Stimulated activated CD4-positive, alpha-beta T cell treated with anti-CD3 and anti-CD28 coated beads, Interleukin-4, amount 100 ng/mL, for 24 hours (primary cell): ENCODE data around the gene MXRA8.
A peak's percentile ranks its signal among the peaks of the same experiment; 100 is the strongest.
"Not testable (repeated sequence)": the region's sequence is repeated elsewhere in the genome, so short reads cannot be mapped to it uniquely, and the experiment has no call there.

Experiments used
- DNase-seq: peaks from one replicate; pipeline ENCODE4 v3.0.0-alpha.2; 2020

The MXRA8 gene, protein sequence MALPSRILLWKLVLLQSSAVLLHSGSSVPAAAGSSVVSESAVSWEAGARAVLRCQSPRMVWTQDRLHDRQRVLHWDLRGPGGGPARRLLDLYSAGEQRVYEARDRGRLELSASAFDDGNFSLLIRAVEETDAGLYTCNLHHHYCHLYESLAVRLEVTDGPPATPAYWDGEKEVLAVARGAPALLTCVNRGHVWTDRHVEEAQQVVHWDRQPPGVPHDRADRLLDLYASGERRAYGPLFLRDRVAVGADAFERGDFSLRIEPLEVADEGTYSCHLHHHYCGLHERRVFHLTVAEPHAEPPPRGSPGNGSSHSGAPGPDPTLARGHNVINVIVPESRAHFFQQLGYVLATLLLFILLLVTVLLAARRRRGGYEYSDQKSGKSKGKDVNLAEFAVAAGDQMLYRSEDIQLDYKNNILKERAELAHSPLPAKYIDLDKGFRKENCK

DNA sequence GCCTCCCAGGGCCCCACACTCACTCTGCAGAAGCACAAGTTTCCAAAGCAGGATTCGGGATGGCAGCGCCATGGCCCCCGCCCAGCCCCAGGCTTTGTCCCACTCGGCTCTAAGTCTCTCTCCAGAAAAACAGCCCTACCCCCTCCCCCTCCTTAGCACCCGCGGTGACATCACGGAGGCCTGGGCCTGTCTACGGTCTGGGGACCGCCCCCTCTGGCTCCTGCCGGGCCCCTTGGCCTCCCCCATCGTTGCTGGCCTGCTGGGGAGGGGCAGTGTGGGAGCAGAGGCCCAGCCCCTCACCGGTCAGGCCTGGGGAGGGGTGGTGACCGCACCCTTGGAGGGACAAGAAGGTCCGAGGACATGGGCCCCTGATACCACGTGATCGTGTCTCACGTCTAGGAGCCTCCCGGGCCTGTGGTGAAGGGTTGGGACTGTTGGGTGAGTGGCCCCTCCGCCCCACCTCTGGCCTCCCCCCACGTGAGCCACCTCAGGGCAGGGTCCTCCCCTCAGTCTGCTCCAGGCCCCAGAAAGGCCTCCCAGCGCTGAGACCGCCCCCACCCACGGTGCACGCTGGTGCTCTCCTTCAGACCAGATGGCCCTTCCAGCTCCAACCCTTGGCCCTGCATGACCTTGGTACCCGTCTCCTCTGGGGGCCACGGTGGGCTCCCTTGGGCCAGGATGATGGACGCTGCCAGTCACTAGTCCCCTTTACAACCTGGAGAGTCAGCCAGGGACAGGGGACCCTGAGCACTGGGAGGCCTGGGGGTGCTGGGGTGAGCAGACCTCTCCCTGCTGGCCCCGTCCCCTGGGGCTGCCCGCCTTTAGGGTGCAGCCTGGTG, at the start of gene MXRA8:
Gene MXRA8 (minus strand): TSS at position 123 of the 839 bp plus-strand sequence. CDS start 51 bp downstream, at position 72.
- DNase-seq, result no peak

GRCh38 chr1:1407636-1408318, 49.4 kb upstream of the MXRA8 start:
- DNase-seq, result peak; percentile 32

- DNase-seq, result peak; percentile 97
These were observed 48.7 kb upstream of the MXRA8 start, which contains the start of gene MRPL20 for GRCh38 chr1:1406821-1407635. Gene MRPL20, minus strand, starts transcription at chr1:1407293. Its CDS starts 76 bp downstream, at chr1:1407217.

- DNase-seq, result no peak
These were observed 47.9 kb upstream of the MXRA8 start for GRCh38 chr1:1406101-1406820.

DNA sequence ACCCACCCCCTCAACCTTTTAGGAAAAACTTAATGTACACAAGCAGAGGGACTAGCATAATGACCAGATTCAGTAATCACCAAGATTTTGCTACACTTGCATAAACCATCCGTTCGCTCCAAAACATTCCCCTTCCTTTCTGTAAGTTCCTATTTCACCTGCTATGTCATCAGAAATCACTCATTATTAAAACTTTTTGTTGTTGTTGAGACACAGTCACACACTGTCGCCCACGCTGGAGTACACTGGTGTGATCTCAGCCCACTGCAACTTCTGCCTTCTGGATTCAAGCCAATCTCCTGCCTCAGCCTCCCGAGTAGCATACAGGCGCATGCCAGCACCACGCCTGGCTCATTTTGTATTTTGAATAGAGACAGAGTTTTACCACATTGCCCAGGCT, 45.3 kb upstream of the MXRA8 start:
- no peak for DNase-seq

DNA sequence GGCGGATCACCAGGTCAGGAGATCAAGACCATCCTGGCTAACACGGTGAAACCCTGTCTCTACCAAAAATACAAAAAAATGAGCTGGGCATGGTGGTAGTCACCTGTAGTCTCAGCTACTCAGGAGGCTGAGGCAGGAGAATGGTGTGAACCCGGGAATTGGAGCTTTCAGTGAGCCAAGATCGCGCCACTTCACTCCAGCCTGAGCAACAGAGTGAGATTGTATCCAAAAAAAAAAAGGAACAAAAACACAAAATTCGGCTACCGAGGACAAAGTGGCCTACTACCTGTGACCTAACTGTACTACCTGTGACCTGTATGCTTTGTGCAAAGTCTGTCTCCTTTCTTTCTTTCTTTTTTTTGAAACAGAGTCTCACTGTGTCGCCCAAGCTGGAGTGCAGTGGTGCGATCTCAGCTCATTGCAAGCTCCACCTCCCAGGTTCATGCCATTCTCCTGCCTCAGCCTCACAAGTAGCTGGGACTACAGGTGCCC, 44.6 kb upstream of the MXRA8 start:
- not testable (repeated sequence) for DNase-seq

DNA sequence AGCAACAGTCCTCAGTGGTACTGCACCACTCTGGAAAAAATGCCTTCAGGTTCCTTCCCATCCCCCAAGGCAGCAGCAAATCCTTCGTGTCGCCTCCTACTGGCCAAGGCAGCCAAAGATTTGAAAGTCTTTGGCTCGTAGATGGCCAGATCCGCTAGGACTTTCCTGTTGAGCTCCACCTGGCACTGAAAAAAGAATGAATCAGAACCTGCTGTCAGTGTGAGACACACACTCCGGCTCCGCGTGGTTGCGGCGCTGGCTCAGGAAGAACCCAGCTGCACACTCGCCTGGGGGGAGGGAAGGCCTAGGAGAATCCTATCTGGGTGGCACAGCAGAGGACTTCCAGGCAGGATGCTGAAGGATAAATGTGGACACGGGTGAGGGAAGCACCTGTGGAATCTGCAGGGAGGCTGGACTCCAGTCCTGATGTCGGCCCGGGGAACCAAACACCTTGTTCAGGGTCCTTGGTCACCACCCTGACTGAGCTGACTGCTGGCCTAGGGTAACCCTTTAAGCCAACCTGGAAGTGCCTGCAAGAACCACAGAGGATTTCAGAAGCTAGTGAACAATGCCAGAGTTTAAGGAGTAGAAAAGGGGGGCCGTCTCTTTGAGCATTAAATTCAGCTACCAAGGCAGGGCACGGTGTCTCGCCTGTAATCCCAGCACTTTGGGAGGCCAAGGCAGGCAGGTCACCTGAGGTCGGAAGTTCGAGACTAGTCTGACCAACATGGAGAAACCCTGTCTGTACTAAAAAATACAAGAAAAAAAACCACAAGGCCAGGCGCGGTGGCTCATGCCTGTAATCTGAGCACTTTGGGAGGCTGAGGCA, 43.9 kb upstream of the MXRA8 start:
- DNase-seq, result peak; percentile 57

DNA sequence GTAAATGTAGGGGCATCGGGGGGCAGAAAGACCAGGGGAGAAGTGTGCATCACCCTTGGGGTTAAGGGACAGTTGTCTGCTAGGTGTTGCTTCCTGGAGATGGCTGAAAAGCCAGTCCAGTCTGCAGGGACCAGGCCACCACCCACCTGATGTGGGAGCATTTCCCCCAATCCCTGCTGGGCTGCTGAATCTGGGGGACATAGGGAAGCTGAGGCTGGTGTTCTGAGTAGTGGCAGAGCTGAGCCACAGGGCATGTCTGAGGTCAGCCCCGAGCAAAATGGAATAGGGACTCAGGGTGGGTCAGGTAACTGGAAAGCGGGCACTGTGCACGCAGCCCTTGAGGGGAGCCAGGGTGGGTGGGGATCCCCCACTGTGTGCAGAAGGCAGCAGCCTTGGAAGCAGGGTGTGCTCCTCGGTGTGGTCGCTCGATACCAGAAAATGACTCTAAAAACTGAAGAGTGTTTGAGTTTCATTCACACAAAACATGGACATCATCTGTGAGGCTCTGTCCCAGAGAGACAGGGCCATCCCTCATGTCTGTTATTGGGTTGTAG, 43.2 kb upstream of the MXRA8 start:
- no peak for DNase-seq

DNA sequence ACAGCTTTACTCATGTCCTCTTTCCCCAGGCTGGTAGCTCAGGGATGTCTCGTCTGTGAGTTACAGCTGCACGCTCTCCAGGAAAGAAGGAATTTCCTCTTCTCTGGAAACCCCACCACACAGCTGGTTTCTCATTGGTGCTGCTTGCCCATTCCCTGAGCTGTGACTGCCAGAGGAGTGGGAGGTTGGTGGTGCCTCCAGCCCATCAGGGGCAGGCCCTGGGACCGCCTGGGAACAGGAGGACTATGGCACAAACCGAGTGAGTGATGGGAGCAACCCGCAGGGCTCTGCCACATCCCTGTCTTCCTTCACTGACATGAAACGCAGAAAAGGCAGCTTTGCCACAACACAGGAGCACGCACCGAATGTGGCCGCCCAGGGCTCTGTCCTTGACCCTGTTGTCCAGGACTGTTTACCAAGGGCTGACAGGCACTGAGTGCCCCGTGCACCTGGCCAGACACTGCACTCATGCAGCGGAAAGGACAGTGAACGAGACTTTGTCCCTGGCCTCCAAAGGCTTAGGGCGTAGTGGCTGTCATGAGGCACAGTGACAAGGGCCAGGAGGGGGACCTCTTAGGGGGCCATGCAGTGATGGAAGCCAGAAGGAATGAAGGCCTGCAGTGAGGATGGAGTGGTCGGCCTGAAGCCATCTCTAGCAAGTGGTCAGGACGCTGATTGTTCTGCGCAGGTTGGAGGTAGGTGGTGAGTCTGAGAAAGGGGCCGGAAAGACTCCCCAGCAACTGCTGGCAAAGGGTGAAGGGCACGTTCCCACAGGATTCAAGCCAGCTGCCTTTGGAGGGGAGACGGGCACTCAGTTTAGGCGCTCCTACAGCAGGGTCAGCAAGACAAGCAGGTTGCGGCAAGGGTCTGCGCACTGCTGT, 42.5 kb upstream of the MXRA8 start:
- no peak for DNase-seq

- no peak for DNase-seq
These were observed 41.7 kb upstream of the MXRA8 start for GRCh38 chr1:1399872-1400575.

DNA sequence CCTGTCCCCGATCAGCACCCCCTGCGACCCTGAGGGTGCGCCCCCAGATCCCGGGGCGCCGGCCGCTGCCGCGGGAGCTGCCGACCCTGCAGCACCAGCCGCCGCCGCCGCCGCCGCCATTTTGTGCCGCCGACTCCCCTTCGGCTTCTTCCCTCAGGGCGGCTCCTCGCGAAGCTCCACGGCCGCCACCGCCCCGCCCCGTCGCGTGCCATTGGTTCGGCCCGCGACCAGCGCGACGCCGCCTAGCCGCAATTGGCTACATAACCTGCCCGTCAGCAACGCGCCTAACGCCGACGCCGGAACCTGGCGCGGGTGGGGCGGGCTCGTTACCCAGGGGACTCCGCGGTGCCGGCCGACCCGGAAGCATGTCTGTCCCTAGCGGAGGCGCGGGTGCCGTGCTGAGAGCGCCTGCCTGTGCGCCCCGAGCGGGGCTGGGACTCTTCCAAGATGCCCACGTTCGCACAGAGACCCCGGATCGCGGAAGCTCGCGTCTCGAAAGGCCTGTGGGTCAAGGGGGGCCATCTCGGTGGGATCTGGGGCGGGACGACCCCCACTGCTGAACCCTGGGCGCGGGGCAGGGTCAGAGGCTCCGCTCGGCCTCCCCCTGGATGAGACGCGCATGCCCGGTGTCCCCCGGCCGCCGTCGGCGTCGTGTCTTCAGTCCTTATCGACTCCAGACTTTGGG, 41.0 kb upstream of the MXRA8 start, which contains the start of gene CCNL2:
Gene CCNL2 (minus strand): TSS at position 149 of the 685 bp plus-strand sequence. CDS start 29 bp downstream, at position 120.
- DNase-seq, result peak; percentile 99

DNA sequence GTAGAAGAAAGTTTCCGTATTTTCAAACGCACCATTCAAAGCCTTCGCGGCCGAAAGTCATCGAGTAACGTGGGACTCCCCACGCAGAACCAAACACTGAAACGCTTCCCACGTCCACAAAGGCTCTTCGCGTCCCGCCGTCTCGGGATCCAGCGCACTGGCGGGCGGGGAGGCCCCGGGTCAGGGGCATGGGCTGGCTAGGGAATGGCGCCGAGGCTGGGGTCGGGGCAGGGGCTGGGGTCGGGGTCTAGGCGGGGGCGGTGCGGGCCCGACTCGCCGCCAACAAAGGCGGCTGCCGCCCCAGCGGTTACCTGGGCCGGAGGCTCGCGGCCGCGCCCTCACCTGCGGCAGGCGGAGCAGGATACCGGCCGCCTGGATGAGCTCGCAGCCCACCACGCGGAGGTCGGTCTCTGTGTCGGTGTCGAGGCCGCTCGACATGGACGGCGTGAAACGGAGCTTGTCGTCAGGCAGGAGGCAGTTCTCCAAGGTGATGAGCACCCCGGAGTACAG, 40.4 kb upstream of the MXRA8 start:
- DNase-seq, result peak; percentile 31

- DNase-seq, result no peak
These were observed 39.6 kb upstream of the MXRA8 start for GRCh38 chr1:1397839-1398523.

GRCh38 chr1:1395166-1395565, 36.8 kb upstream of the MXRA8 start:
- DNase-seq, result no peak

GRCh38 chr1:1394116-1394515, 35.8 kb upstream of the MXRA8 start:
- DNase-seq, result no peak

DNA sequence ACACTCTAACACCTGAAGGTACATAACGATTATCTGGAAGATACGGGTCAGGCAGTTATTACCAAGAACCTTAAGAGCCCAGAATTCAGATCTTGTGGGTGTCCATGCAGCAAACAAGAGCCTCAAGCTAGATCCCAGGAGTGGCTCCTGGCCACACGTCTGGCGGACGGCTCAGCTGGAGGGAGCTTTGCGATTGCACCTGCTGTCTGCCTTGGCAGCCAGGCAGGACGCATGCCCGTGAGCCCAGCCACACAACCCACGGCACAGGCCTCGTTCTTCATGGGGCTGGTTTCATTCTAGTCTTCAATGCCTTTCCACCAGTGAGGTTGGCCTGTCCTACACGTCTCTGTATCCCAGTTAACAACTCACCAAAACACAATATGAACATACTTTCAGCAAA, 35.1 kb upstream of the MXRA8 start:
- no peak for DNase-seq

GRCh38 chr1:1393014-1393413, 34.7 kb upstream of the MXRA8 start:
- DNase-seq, result no peak
